HEK293 (cell line): ENCODE data around the gene NOX1.

ENCODE experiments used
- CTCF ChIA-PET: fragments of 350-600 bp; formaldehyde crosslinking; extraction: SDS; loops from one replicate; lab custom pipeline; 2021; ENCODE audit warnings: antibody characterized with exemption; lab: Yijun Ruan, JAX
- POLR2A ChIA-PET: fragments of 300-600 bp; formaldehyde crosslinking; extraction: SDS; loops from one replicate; lab custom pipeline; 2020; ENCODE audit warnings: antibody characterized with exemption, inconsistent platforms; lab: Yijun Ruan, JAX
- H3K27ac ChIP-seq: fragments of 200-500 bp; sonication (Bioruptor generic); 2 replicates; pipeline ENCODE4 v1.5.1; 2014; ENCODE audit warnings: low read depth, low read length, control low read depth, inconsistent platforms; ENCODE audit errors: extremely low read depth
- H3K36me3 ChIP-seq, 2 experiments: fragments of 200-500 bp in 1 of 2; sonication (Bioruptor generic) in 1 of 2; 1 replicate in 1 of 2; 2 replicates in 1 of 2; pipeline ENCODE4 v1.5.1; 2014 to 2017; ENCODE audit warnings: inconsistent platforms in 2 of 2, low read length in 2 of 2; ENCODE audit not compliant: control insufficient read depth in 2 of 2, insufficient read depth in 1 of 2
- H3K4me1 ChIP-seq: fragments of 200-500 bp; sonication (Bioruptor generic); 2 replicates; pipeline ENCODE4 v1.5.1; 2014; ENCODE audit warnings: mild to moderate bottlenecking, low read length, inconsistent platforms; ENCODE audit not compliant: control insufficient read depth, insufficient read depth
- H3K4me3 ChIP-seq: 2 replicates; pipeline ENCODE4 v1.5.1; 2011; ENCODE audit warnings: low read depth, mild to moderate bottlenecking, control low read depth, low read length, moderate library complexity
- H3K9me3 ChIP-seq: fragments of 200-500 bp; sonication (Bioruptor generic); 2 replicates; pipeline ENCODE4 v1.5.1; 2014; ENCODE audit warnings: low read depth, low read length, inconsistent platforms; ENCODE audit not compliant: control insufficient read depth, insufficient read depth
- AEBP2 ChIP-seq: fragments of 450-650 bp; formaldehyde crosslinking; IDR thresholded peaks from 2 replicates; pipeline ENCODE4 v1.5.1; 2016; ENCODE audit warnings: missing biosample characterization, missing genetic modification characterization, borderline replicate concordance
- HIC1 ChIP-seq: fragments of 450-650 bp; formaldehyde crosslinking; IDR thresholded peaks from 2 replicates; pipeline ENCODE4 v1.5.1; 2016; ENCODE audit warnings: missing biosample characterization, missing genetic modification characterization
- INSM2 ChIP-seq: fragments of 450-650 bp; formaldehyde crosslinking; IDR thresholded peaks from 2 replicates; pipeline ENCODE4 v1.5.1; 2016; ENCODE audit warnings: missing biosample characterization, missing genetic modification characterization
- WT1 ChIP-seq: fragments of 450-650 bp; formaldehyde crosslinking; IDR thresholded peaks from 2 replicates; pipeline ENCODE4 v1.5.1; 2016; ENCODE audit warnings: missing biosample characterization, missing genetic modification characterization
- ZBTB1 ChIP-seq: fragments of 450-650 bp; formaldehyde crosslinking; IDR thresholded peaks from 2 replicates; pipeline ENCODE4 v1.5.1; 2016; ENCODE audit warnings: missing biosample characterization, missing genetic modification characterization
- ZBTB20 ChIP-seq: fragments of 450-650 bp; formaldehyde crosslinking; IDR thresholded peaks from 2 replicates; pipeline ENCODE4 v1.5.1; 2016; ENCODE audit warnings: missing biosample characterization, missing genetic modification characterization
- ZNF112 ChIP-seq: fragments of 450-650 bp; formaldehyde crosslinking; IDR thresholded peaks from 2 replicates; pipeline ENCODE4 v1.5.0; 2017; ENCODE audit warnings: missing biosample characterization, missing genetic modification characterization
- ZNF132 ChIP-seq: fragments of 450-650 bp; formaldehyde crosslinking; IDR thresholded peaks from 2 replicates; pipeline ENCODE4 v1.5.1; 2017; ENCODE audit warnings: missing biosample characterization, missing genetic modification characterization, borderline replicate concordance
- ZNF133 ChIP-seq: fragments of 450-650 bp; formaldehyde crosslinking; IDR thresholded peaks from 2 replicates; pipeline ENCODE4 v1.5.1; 2016; ENCODE audit warnings: missing biosample characterization, missing genetic modification characterization
- ZNF148 ChIP-seq: fragments of 450-650 bp; formaldehyde crosslinking; IDR thresholded peaks from 2 replicates; pipeline ENCODE4 v1.5.0; 2017; ENCODE audit warnings: missing biosample characterization, missing genetic modification characterization, borderline replicate concordance
- ZNF211 ChIP-seq: fragments of 450-650 bp; formaldehyde crosslinking; IDR thresholded peaks from 2 replicates; pipeline ENCODE4 v1.5.1; 2016; ENCODE audit warnings: low read depth, missing biosample characterization, missing genetic modification characterization
- ZNF707 ChIP-seq: fragments of 450-650 bp; formaldehyde crosslinking; IDR thresholded peaks from 2 replicates; pipeline ENCODE4 v1.5.1; 2016; ENCODE audit warnings: missing biosample characterization, missing genetic modification characterization
- ZNF768 ChIP-seq: fragments of 450-650 bp; formaldehyde crosslinking; IDR thresholded peaks from 2 replicates; pipeline ENCODE4 v1.5.1; 2018; ENCODE audit warnings: missing biosample characterization, mild to moderate bottlenecking, missing genetic modification characterization
- TF ChIP-seq, protein P1 (sequence below): fragments of 450-650 bp; formaldehyde crosslinking; IDR thresholded peaks from 2 replicates; pipeline ENCODE4 v1.5.1; 2016; ENCODE audit warnings: missing biosample characterization, missing genetic modification characterization, low read depth
- TF ChIP-seq, protein P2 (sequence below): fragments of 450-650 bp; formaldehyde crosslinking; conservative IDR thresholded peaks from 2 replicates; pipeline ENCODE4 v1.5.1; 2016; ENCODE audit warnings: low read depth, missing biosample characterization, missing genetic modification characterization

NOX1 gene

GRCh38 chrX:100802843-100803242, 71.3 kb downstream of the NOX1 start:
- CTCF ChIA-PET: no interaction called here
- no peak for TF ChIP-seq INSM2 (tag by site-specific recombination)
- TF ChIP-seq ZNF707 (tag by site-specific recombination): no peak
- TF ChIP-seq ZNF133 (tag by site-specific recombination): no peak
- TF ChIP-seq HIC1 (tag by site-specific recombination): no peak
- TF ChIP-seq ZBTB20 (tag by site-specific recombination): no peak
- TF ChIP-seq ZNF132 (tag by site-specific recombination): no peak
- no peak for TF ChIP-seq WT1 (tag by site-specific recombination)
- no peak for TF ChIP-seq ZNF768
- no peak for TF ChIP-seq ZNF148 (tag by site-specific recombination)
- TF ChIP-seq ZNF112 (tag by site-specific recombination): no peak
- TF ChIP-seq ZBTB1 (tag by site-specific recombination): no peak

GRCh38 chrX:100798484-100799214, 75.5 kb downstream of the NOX1 start:
- ChIA-PET POLR2A (no interaction called here), CTCF (no interaction called here)
- Histone ChIP-seq H3K27ac (no peak overlapping the region), H3K4me1 (no peaks in the 10 kb centered on the region), H3K4me3 (no peak overlapping the region), H3K36me3 (no peaks in the 10 kb centered on the region), H3K9me3 (no peaks in the 10 kb centered on the region)
- TF ChIP-seq, protein P1, sequence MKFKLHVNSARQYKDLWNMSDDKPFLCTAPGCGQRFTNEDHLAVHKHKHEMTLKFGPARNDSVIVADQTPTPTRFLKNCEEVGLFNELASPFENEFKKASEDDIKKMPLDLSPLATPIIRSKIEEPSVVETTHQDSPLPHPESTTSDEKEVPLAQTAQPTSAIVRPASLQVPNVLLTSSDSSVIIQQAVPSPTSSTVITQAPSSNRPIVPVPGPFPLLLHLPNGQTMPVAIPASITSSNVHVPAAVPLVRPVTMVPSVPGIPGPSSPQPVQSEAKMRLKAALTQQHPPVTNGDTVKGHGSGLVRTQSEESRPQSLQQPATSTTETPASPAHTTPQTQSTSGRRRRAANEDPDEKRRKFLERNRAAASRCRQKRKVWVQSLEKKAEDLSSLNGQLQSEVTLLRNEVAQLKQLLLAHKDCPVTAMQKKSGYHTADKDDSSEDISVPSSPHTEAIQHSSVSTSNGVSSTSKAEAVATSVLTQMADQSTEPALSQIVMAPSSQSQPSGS: no peak
- TF ChIP-seq ZNF211 (tag by site-specific recombination): no peak

More at GRCh38 chrX:100802843-100803242, 71.3 kb downstream of the NOX1 start:
- no peaks in the 10 kb centered on the region for H3K9me3 ChIP-seq
- POLR2A ChIA-PET: no interaction called here
- H3K4me1 ChIP-seq: no peaks in the 10 kb centered on the region
- no peaks in the 10 kb centered on the region for H3K36me3 ChIP-seq
- H3K4me3 ChIP-seq: no peak overlapping the region
- H3K27ac ChIP-seq: no peak overlapping the region

- H3K9me3 ChIP-seq: no peaks in the 10 kb centered on the region
- ChIA-PET POLR2A (no interaction called here), CTCF (no interaction called here)
- no peak overlapping the region for H3K4me3 ChIP-seq
- TF ChIP-seq AEBP2 (tag by site-specific recombination): no peak
- TF ChIP-seq, protein P2, sequence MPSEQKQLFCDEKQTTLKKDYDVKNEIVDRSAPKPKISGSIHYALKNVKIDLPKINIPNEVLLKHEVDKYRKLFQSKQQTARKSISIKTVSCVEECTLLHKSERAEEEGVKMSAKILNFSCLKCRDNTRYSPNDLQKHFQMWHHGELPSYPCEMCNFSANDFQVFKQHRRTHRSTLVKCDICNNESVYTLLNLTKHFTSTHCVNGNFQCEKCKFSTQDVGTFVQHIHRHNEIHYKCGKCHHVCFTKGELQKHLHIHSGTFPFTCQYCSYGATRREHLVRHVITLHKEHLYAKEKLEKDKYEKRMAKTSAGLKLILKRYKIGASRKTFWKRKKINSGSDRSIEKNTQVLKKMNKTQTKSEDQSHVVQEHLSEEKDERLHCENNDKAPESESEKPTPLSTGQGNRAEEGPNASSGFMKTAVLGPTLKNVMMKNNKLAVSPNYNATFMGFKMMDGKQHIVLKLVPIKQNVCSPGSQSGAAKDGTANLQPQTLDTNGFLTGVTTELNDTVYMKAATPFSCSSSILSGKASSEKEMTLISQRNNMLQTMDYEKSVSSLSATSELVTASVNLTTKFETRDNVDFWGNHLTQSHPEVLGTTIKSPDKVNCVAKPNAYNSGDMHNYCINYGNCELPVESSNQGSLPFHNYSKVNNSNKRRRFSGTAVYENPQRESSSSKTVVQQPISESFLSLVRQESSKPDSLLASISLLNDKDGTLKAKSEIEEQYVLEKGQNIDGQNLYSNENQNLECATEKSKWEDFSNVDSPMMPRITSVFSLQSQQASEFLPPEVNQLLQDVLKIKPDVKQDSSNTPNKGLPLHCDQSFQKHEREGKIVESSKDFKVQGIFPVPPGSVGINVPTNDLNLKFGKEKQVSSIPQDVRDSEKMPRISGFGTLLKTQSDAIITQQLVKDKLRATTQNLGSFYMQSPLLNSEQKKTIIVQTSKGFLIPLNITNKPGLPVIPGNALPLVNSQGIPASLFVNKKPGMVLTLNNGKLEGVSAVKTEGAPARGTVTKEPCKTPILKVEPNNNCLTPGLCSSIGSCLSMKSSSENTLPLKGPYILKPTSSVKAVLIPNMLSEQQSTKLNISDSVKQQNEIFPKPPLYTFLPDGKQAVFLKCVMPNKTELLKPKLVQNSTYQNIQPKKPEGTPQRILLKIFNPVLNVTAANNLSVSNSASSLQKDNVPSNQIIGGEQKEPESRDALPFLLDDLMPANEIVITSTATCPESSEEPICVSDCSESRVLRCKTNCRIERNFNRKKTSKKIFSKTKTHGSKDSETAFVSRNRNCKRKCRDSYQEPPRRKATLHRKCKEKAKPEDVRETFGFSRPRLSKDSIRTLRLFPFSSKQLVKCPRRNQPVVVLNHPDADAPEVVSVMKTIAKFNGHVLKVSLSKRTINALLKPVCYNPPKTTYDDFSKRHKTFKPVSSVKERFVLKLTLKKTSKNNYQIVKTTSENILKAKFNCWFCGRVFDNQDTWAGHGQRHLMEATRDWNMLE (tag by site-specific recombination): no peak
- H3K4me1 ChIP-seq: no peaks in the 10 kb centered on the region
- H3K36me3 ChIP-seq: no peaks in the 10 kb centered on the region
- no peak overlapping the region for H3K27ac ChIP-seq
Measured at GRCh38 chrX:100797359-100797758, 76.8 kb downstream of the NOX1 start.
